AG09309 (cell line): Measurements from ENCODE around the gene PCSK2.

Source experiments
- DNase-seq: peaks from one replicate; pipeline ENCODE4 v3.0.0-alpha.2; 2010; ENCODE audit warnings: low read depth
- H3K4me3 ChIP-seq: 2 replicates; pipeline ENCODE4 v1.5.1; 2011; ENCODE audit warnings: mild to moderate bottlenecking, low read depth, low read length, moderate library complexity; ENCODE audit not compliant: control insufficient read depth
- TF ChIP-seq, protein P1 (sequence below): IDR thresholded peaks from 2 replicates; pipeline ENCODE4 v1.5.1; 2011; ENCODE audit warnings: mild to moderate bottlenecking, low read depth, low read length, inconsistent platforms; ENCODE audit not compliant: insufficient read depth, control insufficient read depth; ENCODE audit errors: missing control alignments

PCSK2 gene

DNA sequence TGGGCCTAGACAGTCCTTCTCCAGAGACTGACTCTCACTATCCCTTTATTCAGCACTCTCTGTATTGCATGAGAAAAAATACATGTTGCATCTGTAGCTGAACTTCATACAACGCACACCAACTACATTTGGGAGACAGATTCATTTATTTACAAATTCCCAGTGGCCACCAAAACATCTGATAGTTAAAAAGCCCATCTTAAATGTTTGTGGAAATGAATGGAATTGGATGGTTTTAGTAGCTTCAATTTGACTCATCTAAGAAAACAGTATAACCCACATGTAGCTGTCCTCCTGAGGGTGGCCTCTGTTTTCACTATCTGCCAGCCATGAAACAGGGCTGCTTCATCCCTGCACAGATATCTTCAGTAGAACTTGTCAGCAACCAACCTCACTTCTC, 116.3 kb downstream of the PCSK2 start:
- no peak overlapping the region for H3K4me3 ChIP-seq
- DNase-seq, result no peak
- TF ChIP-seq, protein P1, sequence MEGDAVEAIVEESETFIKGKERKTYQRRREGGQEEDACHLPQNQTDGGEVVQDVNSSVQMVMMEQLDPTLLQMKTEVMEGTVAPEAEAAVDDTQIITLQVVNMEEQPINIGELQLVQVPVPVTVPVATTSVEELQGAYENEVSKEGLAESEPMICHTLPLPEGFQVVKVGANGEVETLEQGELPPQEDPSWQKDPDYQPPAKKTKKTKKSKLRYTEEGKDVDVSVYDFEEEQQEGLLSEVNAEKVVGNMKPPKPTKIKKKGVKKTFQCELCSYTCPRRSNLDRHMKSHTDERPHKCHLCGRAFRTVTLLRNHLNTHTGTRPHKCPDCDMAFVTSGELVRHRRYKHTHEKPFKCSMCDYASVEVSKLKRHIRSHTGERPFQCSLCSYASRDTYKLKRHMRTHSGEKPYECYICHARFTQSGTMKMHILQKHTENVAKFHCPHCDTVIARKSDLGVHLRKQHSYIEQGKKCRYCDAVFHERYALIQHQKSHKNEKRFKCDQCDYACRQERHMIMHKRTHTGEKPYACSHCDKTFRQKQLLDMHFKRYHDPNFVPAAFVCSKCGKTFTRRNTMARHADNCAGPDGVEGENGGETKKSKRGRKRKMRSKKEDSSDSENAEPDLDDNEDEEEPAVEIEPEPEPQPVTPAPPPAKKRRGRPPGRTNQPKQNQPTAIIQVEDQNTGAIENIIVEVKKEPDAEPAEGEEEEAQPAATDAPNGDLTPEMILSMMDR, result no peak

DNA sequence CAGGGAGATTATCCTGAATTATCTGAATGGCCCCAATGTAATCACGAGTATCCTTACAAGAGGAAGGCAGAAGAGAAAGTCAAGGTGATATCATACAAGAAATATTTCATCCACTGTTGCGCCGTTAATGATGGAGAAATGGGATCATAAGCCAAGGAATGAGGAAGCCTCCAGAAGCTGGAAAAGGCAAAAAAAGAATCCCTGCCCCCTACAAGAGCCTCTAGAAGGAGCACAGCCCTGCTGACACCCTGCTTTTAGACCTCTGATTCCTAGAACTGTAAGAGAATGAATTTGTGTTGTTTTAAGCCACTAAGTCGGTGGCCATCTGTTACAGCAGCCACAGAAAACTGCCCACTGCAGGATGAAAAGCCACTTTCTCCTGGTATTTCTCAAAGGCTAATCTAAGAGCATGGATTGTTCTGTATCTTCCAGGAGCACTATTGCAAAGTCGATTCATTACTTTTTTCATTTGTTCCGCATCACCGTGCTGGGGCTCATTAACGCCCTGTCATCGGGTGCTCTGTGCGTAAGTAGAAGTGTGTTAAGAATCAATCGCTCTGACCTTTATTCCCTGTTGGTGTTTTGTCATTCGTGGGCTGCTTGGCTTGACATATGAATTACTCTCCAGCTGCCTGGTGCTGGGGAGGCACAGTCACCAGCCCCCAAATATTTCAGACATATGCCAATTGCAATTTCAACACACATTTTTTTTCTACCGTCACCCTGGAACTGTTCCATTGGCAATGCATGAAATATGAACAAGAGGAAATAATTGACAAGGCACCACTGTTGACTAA, 117.0 kb downstream of the PCSK2 start:
- TF ChIP-seq, protein P1, result no peak
- no peak overlapping the region for H3K4me3 ChIP-seq
- DNase-seq, result peak; percentile 44

DNA sequence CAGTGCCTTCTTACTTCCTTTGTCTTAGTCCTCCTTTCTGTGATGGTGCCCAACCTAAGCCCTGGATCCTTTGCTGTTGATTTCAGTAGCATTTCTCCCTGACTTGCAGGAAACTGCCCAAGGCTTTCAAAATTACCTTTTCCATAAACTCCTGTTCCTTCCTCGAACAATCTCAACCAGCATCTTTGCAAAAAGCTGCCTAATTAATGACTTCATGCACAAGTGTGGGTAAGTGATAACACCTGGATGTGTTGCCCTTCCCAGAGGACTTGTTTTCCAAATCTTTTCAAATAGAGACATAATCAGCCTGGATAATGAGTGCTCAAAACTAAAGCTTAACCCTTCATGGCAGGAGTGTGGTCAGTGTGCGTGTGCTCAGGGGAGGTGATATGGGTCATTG, 118.0 kb downstream of the PCSK2 start:
- no peak for DNase-seq

GRCh38 chr20:17345321-17345720, 118.5 kb downstream of the PCSK2 start:
- no peak for DNase-seq
- TF ChIP-seq, protein P1, result no peak
- H3K4me3 ChIP-seq, result no peak overlapping the region

More for the DNA sequence above, 118.0 kb downstream of the PCSK2 start:
- TF ChIP-seq, protein P1, result no peak
- no peak overlapping the region for H3K4me3 ChIP-seq

DNA sequence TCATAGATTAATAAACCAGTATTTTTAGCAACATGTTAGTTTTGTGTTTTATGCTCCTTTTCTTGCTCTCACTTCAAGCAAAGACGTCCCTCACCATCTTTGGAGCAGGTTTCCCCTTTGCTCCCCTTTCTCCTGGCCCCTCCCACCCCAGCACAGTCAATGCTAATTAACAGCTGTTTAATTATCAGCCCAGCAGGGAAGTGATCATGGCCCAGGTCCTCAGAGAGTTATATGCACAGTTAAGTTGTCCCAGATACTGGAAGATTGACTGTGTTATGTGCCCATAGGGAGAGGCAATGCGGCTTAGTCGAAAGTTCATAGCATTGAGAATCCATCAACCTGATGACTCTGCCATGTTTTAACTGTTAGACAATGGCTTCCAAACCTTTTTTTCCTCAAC, 123.5 kb downstream of the PCSK2 start:
- DNase-seq, result no peak
- H3K4me3 ChIP-seq, result no peak overlapping the region
- TF ChIP-seq, protein P1, result no peak

GRCh38 chr20:17357238-17357637, 130.4 kb downstream of the PCSK2 start:
- H3K4me3 ChIP-seq, result no peak overlapping the region
- no peak for DNase-seq
- TF ChIP-seq, protein P1, result no peak
